RWPE2 (cell line): ENCODE measurements around the gene IL17RC.

Experiments
- ATAC-seq: fragments of 200-7000 bp; cut with Tn5 transposase; 3 replicates; pipeline ENCODE4 v1.9.1; 2021; ENCODE audit warnings: low read depth
- DNase-seq: peaks from one replicate; pipeline ENCODE4 v3.0.0-alpha.2; 2020; ENCODE audit warnings: low spot score
- H3K27ac ChIP-seq: fragments of 450-650 bp; 2 replicates; pipeline ENCODE4 v1.5.1; 2017; ENCODE audit warnings: mild to moderate bottlenecking; ENCODE audit not compliant: poor library complexity, severe bottlenecking
- H3K27me3 ChIP-seq: fragments of 250-450 bp; sonication (Bioruptor Pico); 2 replicates; pipeline ENCODE4 v1.5.1; 2021; ENCODE audit warnings: mild to moderate bottlenecking, moderate library complexity; ENCODE audit not compliant: insufficient read depth, poor library complexity, severe bottlenecking
- H3K36me3 ChIP-seq: fragments of 250-450 bp; sonication (Bioruptor Pico); 2 replicates; pipeline ENCODE4 v1.5.1; 2020; ENCODE audit warnings: low read depth, mild to moderate bottlenecking, moderate library complexity
- H3K4me1 ChIP-seq: fragments of 250-450 bp; sonication (Bioruptor Pico); 2 replicates; pipeline ENCODE4 v1.5.1; 2021; ENCODE audit warnings: mild to moderate bottlenecking, moderate library complexity; ENCODE audit not compliant: insufficient read depth, poor library complexity, severe bottlenecking
- H3K4me3 ChIP-seq: fragments of 250-450 bp; sonication (Bioruptor Pico); 2 replicates; pipeline ENCODE4 v1.5.1; 2021; ENCODE audit warnings: mild to moderate bottlenecking, moderate library complexity; ENCODE audit not compliant: severe bottlenecking
- H3K9me3 ChIP-seq: fragments of 250-450 bp; sonication (Bioruptor Pico); 2 replicates; pipeline ENCODE4 v1.5.1; 2021; ENCODE audit warnings: mild to moderate bottlenecking, moderate library complexity; ENCODE audit not compliant: severe bottlenecking
- CTCF ChIP-seq: fragments of 450-650 bp; IDR thresholded peaks from one replicate; pipeline ENCODE4 v1.5.1; 2017; ENCODE audit warnings: mild to moderate bottlenecking, moderate library complexity; ENCODE audit not compliant: poor library complexity, severe bottlenecking

The IL17RC gene

GRCh38 chr3:9915254-9916141, 1.4 kb upstream of the IL17RC start:
- ATAC-seq (no peak), DNase-seq (no peak)
- peak overlapping the region; percentile 3 for H3K4me3 ChIP-seq
- H3K9me3 ChIP-seq, result no peaks in the 10 kb centered on the region
- TF ChIP-seq CTCF, result no peak
- H3K27me3 ChIP-seq, result no peaks in the 10 kb centered on the region
- H3K4me1 ChIP-seq, result peaks cover 10% of the 10 kb centered on the region
- H3K36me3 ChIP-seq, result peaks cover 9% of the 10 kb centered on the region; the same call in 1 of the 2 replicates
- H3K27ac ChIP-seq, result peak overlapping the region; percentile 64

- no peak overlapping the region for H3K4me3 ChIP-seq
- DNase-seq, result peak; percentile 30
- peak overlapping the region; percentile 64 for H3K27ac ChIP-seq
Measured at GRCh38 chr3:9916346-9916733, 558 bp upstream of the IL17RC start.

GRCh38 chr3:9917820-9918219, 922 bp downstream of the IL17RC start:
- Histone ChIP-seq H3K27me3 (no peaks in the 10 kb centered on the region), H3K4me3 (peak overlapping the region; percentile 36), H3K27ac (peak overlapping the region; percentile 64), H3K36me3 (peaks cover 9% of the 10 kb centered on the region; the same call in 1 of the 2 replicates), H3K4me1 (peaks cover 6% of the 10 kb centered on the region), H3K9me3 (no peaks in the 10 kb centered on the region)
- ATAC-seq (no peak), DNase-seq (no peak)
- TF ChIP-seq CTCF, result no peak

More at GRCh38 chr3:9916346-9916733, 558 bp upstream of the IL17RC start:
- no peak for ATAC-seq
- Histone ChIP-seq H3K4me1 (peaks cover 10% of the 10 kb centered on the region), H3K9me3 (no peaks in the 10 kb centered on the region), H3K27me3 (no peaks in the 10 kb centered on the region), H3K36me3 (peaks cover 9% of the 10 kb centered on the region; the same call in 1 of the 2 replicates)
- TF ChIP-seq CTCF, result no peak

- ATAC-seq (no peak), DNase-seq (no peak)
- Histone ChIP-seq H3K27me3 (no peaks in the 10 kb centered on the region), H3K36me3 (peaks cover 9% of the 10 kb centered on the region; the same call in 1 of the 2 replicates), H3K9me3 (no peaks in the 10 kb centered on the region), H3K27ac (no peak overlapping the region), H3K4me3 (no peak overlapping the region), H3K4me1 (peaks cover 6% of the 10 kb centered on the region)
- TF ChIP-seq CTCF, result no peak
Measured at GRCh38 chr3:9918261-9919038, 1.6 kb downstream of the IL17RC start.
